Liver (tissue), 9 donors: ENCODE measurements around the gene FANCL. TPM values are rescaled to one million over a fixed set of nuclear protein-coding genes. Genes with fewer than 3 reads are reported as not detected.

Source experiments
- DNase-seq: peaks from one replicate; pipeline ENCODE4 v3.0.0-alpha.2; 2017; ENCODE audit warnings: low spot score
- H3K27ac ChIP-seq, 2 donors: one replicate each; pipeline ENCODE4 v1.7.0; 2013; ENCODE audit warnings: inconsistent platforms in 2 of 2, low read length in 2 of 2, control low read depth in 1 of 2, low read depth in 1 of 2, mild to moderate bottlenecking in 1 of 2
- H3K27me3 ChIP-seq, 4 donors: one replicate each; pipeline versions ENCODE4 v1.6.1 to v1.7.0; 2013; ENCODE audit warnings: low read length in 3 of 4, inconsistent platforms in 1 of 4, mild to moderate bottlenecking in 1 of 4, moderate library complexity in 1 of 4; ENCODE audit not compliant: control insufficient read depth in 4 of 4, insufficient read depth in 4 of 4
- H3K36me3 ChIP-seq, 4 donors: one replicate each; pipeline versions ENCODE4 v1.6.1 to v1.7.0; 2013; ENCODE audit warnings: low read length in 3 of 4, mild to moderate bottlenecking in 3 of 4, low read depth in 1 of 4, moderate library complexity in 1 of 4; ENCODE audit not compliant: control insufficient read depth in 4 of 4, insufficient read depth in 3 of 4
- H3K4me1 ChIP-seq, 4 donors: one replicate each; pipeline versions ENCODE4 v1.6.1 to v1.7.0; 2013; ENCODE audit warnings: low read length in 3 of 4, mild to moderate bottlenecking in 3 of 4, moderate library complexity in 1 of 4; ENCODE audit not compliant: control insufficient read depth in 4 of 4, insufficient read depth in 4 of 4
- H3K4me3 ChIP-seq, 3 donors: one replicate each; pipeline versions ENCODE4 v1.6.1 to v1.7.0; 2013; ENCODE audit warnings: low read length in 3 of 3, control low read depth in 1 of 3, low read depth in 1 of 3, mild to moderate bottlenecking in 1 of 3
- H3K9ac ChIP-seq, 2 donors: one replicate each; pipeline ENCODE4 v1.7.0; 2013; ENCODE audit warnings: low read length in 2 of 2, mild to moderate bottlenecking in 2 of 2, moderate library complexity in 2 of 2, control low read depth in 1 of 2, low read depth in 1 of 2
- H3K9me3 ChIP-seq, 4 donors: one replicate each; pipeline versions ENCODE4 v1.6.1 to v1.7.0; 2013; ENCODE audit warnings: low read length in 3 of 4; ENCODE audit not compliant: control insufficient read depth in 4 of 4
- FOXA1 ChIP-seq: IDR thresholded peaks from 2 replicates; pipeline ENCODE4 v1.6.1; 2016; ENCODE audit warnings: antibody characterized with exemption
- HNF4A ChIP-seq, 2 donors: conservative IDR thresholded peaks; 2 replicates each; pipeline ENCODE4 v1.6.1; 2016; ENCODE audit warnings: antibody characterized with exemption in 2 of 2, mild to moderate bottlenecking in 2 of 2
- NR2F2 ChIP-seq: IDR thresholded peaks from 2 replicates; pipeline ENCODE4 v1.6.1; 2016; ENCODE audit warnings: antibody characterized with exemption
- RAD21 ChIP-seq, 2 donors: IDR thresholded peaks; 2 replicates each; pipeline ENCODE4 v1.6.1; 2016; ENCODE audit warnings: antibody characterized with exemption in 2 of 2, mild to moderate bottlenecking in 2 of 2
- TAF1 ChIP-seq: conservative IDR thresholded peaks from 2 replicates; pipeline ENCODE4 v1.6.1; 2016; ENCODE audit warnings: antibody characterized with exemption, mild to moderate bottlenecking
- YY1 ChIP-seq: IDR thresholded peaks from 2 replicates; pipeline ENCODE4 v1.6.1; 2016; ENCODE audit warnings: antibody characterized with exemption, mild to moderate bottlenecking
- WGBS: extraction: QIAGEN DNeasy Blood & Tissue Kit; methylation state at CpG from one replicate; pipeline ENCODE4 v1.1.7; 2013; 5-methylcytosine and 5-hydroxymethylcytosine counted together
- polyA plus RNA-seq, 2 donors: library from polyadenylated mRNA; stranded (reverse) in 1 of 2; unstranded in 1 of 2; fragments of 200-250 nt in 1 of 2; fragments of >200 nt in 1 of 2; fragmentation: Nextera tagmentation in 1 of 2; extraction: Ambion mirVana in 1 of 2; gene quantifications; one replicate each; pipeline versions ENCODE4 v1.2.1 to v1.2.3, GENCODE V29; 2013 to 2015
- total RNA-seq, 2 donors: library from RNA; depleted of rRNA; stranded (reverse); fragments of >200 nt; gene quantifications; one replicate each; pipeline ENCODE4 v1.2.3, GENCODE V29; 2014
- TF ChIP-seq, protein P1 (sequence below): IDR thresholded peaks from 2 replicates; pipeline ENCODE4 v1.6.1; 2016; ENCODE audit warnings: antibody characterized with exemption
- TF ChIP-seq, protein P2 (sequence below): IDR thresholded peaks from 2 replicates; pipeline ENCODE4 v1.6.1; 2016; ENCODE audit warnings: antibody characterized with exemption
- donor health status: healthy.
- donor health status: healthy.
- donor health status: healthy.
- donor health status: healthy.
- donor health status: healthy.

Gene FANCL
- total and polyA plus RNA-seq, 4 donors: 4.2 to 26.1 (median 16.4) TPM

DNA sequence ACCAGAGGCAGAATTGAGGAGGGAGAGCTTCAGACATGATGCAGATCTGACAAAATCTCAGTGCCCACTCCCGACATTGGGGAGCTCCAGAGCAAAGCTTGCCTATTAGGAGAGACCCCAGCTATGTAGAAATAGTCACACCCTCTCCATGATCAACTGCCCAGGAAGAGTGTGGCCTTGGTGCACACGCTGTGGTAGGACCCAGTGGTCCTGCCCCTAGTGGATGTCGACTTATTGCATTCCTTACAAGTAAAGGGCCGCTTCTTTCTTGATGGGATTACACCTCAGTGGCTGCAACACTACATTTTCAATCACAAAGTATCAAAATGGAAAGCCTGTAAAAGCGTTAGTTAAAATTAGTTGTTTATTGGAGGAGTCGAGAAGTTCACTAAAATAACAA lies 130.4 kb downstream of the FANCL start:
- no peak for DNase-seq
- Histone ChIP-seq H3K4me3 (no peak overlapping the region), H3K36me3 (no peaks in the 10 kb centered on the region), H3K9ac (no peak overlapping the region), H3K27ac (no peak overlapping the region), H3K9me3 (no peaks in the 10 kb centered on the region), H3K4me1 (no peaks in the 10 kb centered on the region), H3K27me3 (no peaks in the 10 kb centered on the region)
- 96% methylated on average over 6 of the region's 6 CpGs for WGBS
- TF ChIP-seq TAF1 (no peak), RAD21 (IDR thresholded peaks at IDR 0.05) (no peak)
- TF ChIP-seq, protein P1, sequence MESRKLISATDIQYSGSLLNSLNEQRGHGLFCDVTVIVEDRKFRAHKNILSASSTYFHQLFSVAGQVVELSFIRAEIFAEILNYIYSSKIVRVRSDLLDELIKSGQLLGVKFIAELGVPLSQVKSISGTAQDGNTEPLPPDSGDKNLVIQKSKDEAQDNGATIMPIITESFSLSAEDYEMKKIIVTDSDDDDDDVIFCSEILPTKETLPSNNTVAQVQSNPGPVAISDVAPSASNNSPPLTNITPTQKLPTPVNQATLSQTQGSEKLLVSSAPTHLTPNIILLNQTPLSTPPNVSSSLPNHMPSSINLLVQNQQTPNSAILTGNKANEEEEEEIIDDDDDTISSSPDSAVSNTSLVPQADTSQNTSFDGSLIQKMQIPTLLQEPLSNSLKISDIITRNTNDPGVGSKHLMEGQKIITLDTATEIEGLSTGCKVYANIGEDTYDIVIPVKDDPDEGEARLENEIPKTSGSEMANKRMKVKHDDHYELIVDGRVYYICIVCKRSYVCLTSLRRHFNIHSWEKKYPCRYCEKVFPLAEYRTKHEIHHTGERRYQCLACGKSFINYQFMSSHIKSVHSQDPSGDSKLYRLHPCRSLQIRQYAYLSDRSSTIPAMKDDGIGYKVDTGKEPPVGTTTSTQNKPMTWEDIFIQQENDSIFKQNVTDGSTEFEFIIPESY: no peak

DNA sequence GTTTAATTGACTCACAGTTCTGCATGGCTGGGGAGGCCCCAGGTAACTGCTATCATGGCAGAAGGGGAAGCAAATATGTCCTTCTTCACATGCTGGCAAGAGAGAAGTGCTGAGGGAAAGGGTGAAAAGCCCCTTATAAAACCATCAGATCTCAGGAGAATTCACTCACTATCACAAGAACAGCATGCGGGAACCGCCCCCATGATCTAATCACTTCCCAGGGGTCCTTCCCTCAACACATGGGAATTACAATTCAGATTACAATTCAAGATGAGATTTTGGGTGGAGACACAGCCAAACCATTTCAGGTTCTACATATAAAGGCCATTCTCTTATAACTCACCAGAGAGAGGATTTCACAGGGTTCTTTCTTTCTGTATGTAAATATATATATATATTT lies 131.6 kb downstream of the FANCL start:
- H3K9me3 ChIP-seq: no peaks in the 10 kb centered on the region
- no peak overlapping the region for H3K27ac ChIP-seq
- no peak overlapping the region for H3K9ac ChIP-seq
- no peak overlapping the region for H3K4me3 ChIP-seq
- no peak for DNase-seq
- no peak for TF ChIP-seq RAD21 (IDR thresholded peaks at IDR 0.05)
- TF ChIP-seq HNF4A (conservative IDR thresholded peaks at IDR 0.05): no peak
- no peak for TF ChIP-seq YY1
- TF ChIP-seq FOXA1: no peak
- TF ChIP-seq, protein P2, sequence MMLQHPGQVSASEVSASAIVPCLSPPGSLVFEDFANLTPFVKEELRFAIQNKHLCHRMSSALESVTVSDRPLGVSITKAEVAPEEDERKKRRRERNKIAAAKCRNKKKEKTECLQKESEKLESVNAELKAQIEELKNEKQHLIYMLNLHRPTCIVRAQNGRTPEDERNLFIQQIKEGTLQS: no peak
- TF ChIP-seq NR2F2: no peak
- no peaks in the 10 kb centered on the region for H3K27me3 ChIP-seq
- 100% methylated on average over 2 of the region's 2 CpGs for WGBS
- peaks cover 0 to 1% (median 0%) of the 10 kb centered on the region in 4 donors for H3K36me3 ChIP-seq
- no peaks in the 10 kb centered on the region for H3K4me1 ChIP-seq

Other genes with a start within 250 kb of the FANCL start
- gene VRK2, start 194.5 kb downstream of the FANCL start, total RNA-seq: 10 to 100 TPM; 10.5 to 17.3 TPM
- gene VRK2, start 194.5 kb downstream of the FANCL start, polyA plus RNA-seq: 1 to 10 TPM; 5.4 to 6.4 TPM